Measurements from ENCODE around the gene PIK3C2G.

- TF ChIP-seq EP300 (IDR thresholded peaks at IDR 0.05; ENCODE audit: borderline replicate concordance in 1 of 2, control insufficient read depth in 1 of 2, low read depth in 2 of 2, low read length in 2 of 2) (no peak), CEBPB (IDR thresholded peaks at IDR 0.05; ENCODE audit: borderline replicate concordance in 1 of 2, low read depth in 2 of 2, low read length in 2 of 2) (no peak), SMC3 (IDR thresholded peaks at IDR 0.05; ENCODE audit: borderline replicate concordance, low read length) (no peak), BRCA1 (IDR thresholded peaks at IDR 0.05; ENCODE audit: low read depth, low read length) (no peak), MXI1 (IDR thresholded peaks at IDR 0.05; ENCODE audit: low read depth, low read length) (no peak), POLR2AphosphoS5 (IDR thresholded peaks at IDR 0.05; ENCODE audit: low read length) (no peak), TCF3 (IDR thresholded peaks at IDR 0.05; ENCODE audit: borderline replicate concordance, insufficient read depth, low read depth, low read length) (no peak), EZH2 (IDR thresholded peaks at IDR 0.05; ENCODE audit: borderline replicate concordance, control insufficient read depth, low read depth, low read length) (no peak), RAD21 (IDR thresholded peaks at IDR 0.05; ENCODE audit: insufficient read depth, low read depth, low read length) (no peak), TAF1 (IDR thresholded peaks at IDR 0.05; ENCODE audit: borderline replicate concordance, low read depth, low read length) (no peak)
- TF ChIP-seq, protein P1, sequence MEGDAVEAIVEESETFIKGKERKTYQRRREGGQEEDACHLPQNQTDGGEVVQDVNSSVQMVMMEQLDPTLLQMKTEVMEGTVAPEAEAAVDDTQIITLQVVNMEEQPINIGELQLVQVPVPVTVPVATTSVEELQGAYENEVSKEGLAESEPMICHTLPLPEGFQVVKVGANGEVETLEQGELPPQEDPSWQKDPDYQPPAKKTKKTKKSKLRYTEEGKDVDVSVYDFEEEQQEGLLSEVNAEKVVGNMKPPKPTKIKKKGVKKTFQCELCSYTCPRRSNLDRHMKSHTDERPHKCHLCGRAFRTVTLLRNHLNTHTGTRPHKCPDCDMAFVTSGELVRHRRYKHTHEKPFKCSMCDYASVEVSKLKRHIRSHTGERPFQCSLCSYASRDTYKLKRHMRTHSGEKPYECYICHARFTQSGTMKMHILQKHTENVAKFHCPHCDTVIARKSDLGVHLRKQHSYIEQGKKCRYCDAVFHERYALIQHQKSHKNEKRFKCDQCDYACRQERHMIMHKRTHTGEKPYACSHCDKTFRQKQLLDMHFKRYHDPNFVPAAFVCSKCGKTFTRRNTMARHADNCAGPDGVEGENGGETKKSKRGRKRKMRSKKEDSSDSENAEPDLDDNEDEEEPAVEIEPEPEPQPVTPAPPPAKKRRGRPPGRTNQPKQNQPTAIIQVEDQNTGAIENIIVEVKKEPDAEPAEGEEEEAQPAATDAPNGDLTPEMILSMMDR (IDR thresholded peaks at IDR 0.05 in 2 of 3, conservative IDR thresholded peaks at IDR 0.05 in 1 of 3; ENCODE audit: control insufficient read depth in 2 of 3, extremely low read depth in 1 of 3, insufficient read depth in 1 of 3, low read depth in 3 of 3, low read length in 3 of 3), result no peak
- TF ChIP-seq, protein P2, sequence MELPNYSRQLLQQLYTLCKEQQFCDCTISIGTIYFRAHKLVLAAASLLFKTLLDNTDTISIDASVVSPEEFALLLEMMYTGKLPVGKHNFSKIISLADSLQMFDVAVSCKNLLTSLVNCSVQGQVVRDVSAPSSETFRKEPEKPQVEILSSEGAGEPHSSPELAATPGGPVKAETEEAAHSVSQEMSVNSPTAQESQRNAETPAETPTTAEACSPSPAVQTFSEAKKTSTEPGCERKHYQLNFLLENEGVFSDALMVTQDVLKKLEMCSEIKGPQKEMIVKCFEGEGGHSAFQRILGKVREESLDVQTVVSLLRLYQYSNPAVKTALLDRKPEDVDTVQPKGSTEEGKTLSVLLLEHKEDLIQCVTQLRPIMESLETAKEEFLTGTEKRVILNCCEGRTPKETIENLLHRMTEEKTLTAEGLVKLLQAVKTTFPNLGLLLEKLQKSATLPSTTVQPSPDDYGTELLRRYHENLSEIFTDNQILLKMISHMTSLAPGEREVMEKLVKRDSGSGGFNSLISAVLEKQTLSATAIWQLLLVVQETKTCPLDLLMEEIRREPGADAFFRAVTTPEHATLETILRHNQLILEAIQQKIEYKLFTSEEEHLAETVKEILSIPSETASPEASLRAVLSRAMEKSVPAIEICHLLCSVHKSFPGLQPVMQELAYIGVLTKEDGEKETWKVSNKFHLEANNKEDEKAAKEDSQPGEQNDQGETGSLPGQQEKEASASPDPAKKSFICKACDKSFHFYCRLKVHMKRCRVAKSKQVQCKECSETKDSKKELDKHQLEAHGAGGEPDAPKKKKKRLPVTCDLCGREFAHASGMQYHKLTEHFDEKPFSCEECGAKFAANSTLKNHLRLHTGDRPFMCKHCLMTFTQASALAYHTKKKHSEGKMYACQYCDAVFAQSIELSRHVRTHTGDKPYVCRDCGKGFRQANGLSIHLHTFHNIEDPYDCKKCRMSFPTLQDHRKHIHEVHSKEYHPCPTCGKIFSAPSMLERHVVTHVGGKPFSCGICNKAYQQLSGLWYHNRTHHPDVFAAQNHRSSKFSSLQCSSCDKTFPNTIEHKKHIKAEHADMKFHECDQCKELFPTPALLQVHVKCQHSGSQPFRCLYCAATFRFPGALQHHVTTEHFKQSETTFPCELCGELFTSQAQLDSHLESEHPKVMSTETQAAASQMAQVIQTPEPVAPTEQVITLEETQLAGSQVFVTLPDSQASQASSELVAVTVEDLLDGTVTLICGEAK (IDR thresholded peaks at IDR 0.05; ENCODE audit: borderline replicate concordance), result no peak
These were observed 113.8 kb downstream of the PIK3C2G start for GRCh38 chr12:18375131-18375530.

All from GM12878 (cell line).